HFF-Myc (cell line): ENCODE results near the gene SEZ6L.
A peak's percentile ranks its signal among the peaks of the same experiment; 100 is the strongest.

Experiments used
- DNase-seq: peaks from one replicate; pipeline ENCODE4 v3.0.0-alpha.2; 2011; ENCODE audit warnings: low read depth; ENCODE audit errors: extremely low read depth
- H3K4me3 ChIP-seq: replicated peaks from 2 replicates; pipeline ENCODE4 v1.5.1; 2011; ENCODE audit warnings: low read depth, mild to moderate bottlenecking, control low read depth, low read length
- CTCF ChIP-seq: IDR thresholded peaks from 2 replicates; pipeline ENCODE4 v1.5.1; 2012; ENCODE audit warnings: mild to moderate bottlenecking, low read depth, low read length, control low read depth; ENCODE audit errors: missing control alignments

SEZ6L gene

DNA sequence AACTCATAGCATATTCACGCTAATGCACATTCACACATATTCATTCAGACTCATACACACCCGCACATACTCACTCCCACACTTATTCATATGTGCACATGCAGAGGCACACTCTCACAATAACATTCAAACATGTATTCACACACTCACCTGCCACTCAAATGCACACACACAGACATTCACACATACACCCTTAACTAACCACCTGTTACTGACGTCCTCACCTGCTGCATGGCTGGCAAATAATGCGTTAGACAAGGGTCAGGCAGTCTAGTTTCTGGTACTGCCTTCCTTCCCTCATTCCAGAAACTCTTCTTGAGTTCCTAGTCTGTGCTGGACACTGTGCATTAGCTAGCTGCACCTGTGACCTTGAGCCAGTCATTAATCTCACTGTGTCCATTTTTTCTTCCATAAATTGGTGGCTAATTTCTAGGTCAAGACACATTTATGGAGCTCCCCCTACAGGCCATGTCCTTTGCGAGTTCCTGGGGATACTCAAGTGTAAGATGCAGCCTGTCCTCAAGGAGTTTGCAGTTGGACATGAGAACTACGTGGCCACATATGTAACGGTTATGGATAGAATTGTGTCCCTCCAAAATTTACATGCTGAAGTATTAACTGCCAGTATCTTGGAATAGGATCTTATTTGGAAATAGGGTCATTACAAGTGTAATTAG is 34.5 kb upstream of the SEZ6L start:
- DNase-seq = no peak

DNA sequence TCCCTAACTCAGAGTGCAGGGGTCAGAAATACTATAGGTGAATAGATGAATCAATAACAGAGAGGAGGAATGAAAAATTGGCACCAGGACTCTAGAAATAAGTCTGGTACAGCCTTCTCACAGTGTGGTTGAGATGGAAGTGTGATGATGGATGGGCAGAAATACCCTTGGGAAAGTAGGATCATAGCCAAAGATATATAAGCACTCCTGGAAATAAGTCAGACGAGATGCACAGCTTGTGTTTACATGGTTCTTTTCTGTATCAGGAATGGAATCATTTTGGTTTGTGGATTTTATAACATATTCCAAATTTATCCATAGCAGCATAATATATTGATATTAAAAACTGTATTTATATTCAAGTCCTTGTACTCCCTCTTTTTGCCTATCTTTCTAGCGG is 33.5 kb upstream of the SEZ6L start:
- DNase-seq = no peak
- TF ChIP-seq CTCF = no peak
- H3K4me3 ChIP-seq = no peak overlapping the region

More for the DNA sequence above, 34.5 kb upstream of the SEZ6L start:
- TF ChIP-seq CTCF = peak; percentile 24
- no peak overlapping the region for H3K4me3 ChIP-seq

DNA sequence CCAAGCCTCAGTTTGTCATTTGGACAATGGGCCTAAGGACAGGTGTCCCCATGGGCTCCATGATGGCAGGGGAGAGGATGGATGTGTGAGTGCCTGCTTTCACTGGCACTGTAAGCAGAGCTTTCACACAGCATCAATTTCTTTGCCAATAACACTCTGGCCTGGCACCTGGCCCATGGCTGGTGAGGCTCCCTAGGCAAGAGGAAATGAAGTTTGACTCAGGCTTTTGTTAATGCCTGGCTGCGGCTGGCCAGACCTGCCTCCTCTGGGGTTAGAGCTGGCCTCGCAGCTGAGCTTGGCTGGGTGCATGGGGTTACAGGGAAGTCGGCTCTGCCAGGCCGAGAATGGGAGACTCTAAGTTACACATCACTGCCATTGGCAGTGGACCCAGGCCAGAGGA is 30.0 kb upstream of the SEZ6L start:
- DNase-seq = no peak
- no peak overlapping the region for H3K4me3 ChIP-seq
- no peak for TF ChIP-seq CTCF

GRCh38 chr22:26141831-26142230 is 27.4 kb upstream of the SEZ6L start:
- H3K4me3 ChIP-seq = no peak overlapping the region
- DNase-seq = no peak
- TF ChIP-seq CTCF = no peak

- no peak for TF ChIP-seq CTCF
- no peak overlapping the region for H3K4me3 ChIP-seq
- no peak for DNase-seq
These were observed 25.4 kb upstream of the SEZ6L start for GRCh38 chr22:26143806-26144325.

DNA sequence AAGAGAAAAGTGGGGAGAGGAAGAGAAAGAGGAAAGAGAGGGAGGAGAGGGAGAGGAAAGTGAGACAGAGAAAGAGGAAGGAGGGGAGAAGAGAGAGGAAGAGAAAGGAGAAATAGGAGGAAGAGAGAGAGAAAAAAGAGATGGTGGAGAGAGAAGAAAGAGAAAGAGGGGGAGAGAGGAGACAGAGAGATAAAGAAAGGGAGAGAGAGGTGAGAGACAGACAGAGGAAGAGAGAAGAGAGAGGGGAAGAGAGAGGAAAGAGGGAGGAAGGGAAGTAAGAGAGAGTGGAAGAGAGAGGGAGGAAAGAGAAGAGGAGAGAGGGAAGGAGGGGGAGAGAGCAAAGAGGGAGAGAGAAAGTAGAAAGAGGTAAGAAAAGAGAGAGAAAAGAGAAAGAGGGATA is 9.4 kb upstream of the SEZ6L start:
- DNase-seq = no peak
- no peak for TF ChIP-seq CTCF
- H3K4me3 ChIP-seq = no peak overlapping the region

DNA sequence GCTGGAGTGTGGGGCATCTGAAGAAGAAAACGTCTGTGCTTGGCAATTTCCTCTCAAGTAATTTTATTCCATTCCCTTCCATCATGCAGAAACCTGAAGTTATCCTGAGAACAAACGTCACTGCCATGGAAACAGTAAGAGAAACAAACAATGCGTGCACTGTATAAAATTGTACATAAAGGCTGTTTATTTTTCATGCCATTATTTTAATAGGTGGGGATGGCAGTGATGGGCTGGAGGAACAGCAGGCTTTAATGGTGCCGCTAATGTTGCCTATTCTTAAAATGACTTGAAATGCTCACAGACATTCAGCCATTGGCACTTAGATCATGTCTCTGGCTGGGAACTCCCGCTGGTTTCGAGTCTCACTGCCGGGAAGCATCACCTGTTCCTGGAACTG is 7.5 kb upstream of the SEZ6L start:
- no peak overlapping the region for H3K4me3 ChIP-seq
- no peak for DNase-seq
- TF ChIP-seq CTCF = no peak
